Measurements from ENCODE around the gene SLC16A13.

- no peak for TF ChIP-seq EZH2phosphoT487 (IDR thresholded peaks at IDR 0.05; ENCODE audit: insufficient read depth, low read depth)
- TF ChIP-seq EZH2 (IDR thresholded peaks at IDR 0.05; ENCODE audit: insufficient read depth, poor library complexity, severe bottlenecking): no peak
Measured at GRCh38 chr17:6994118-6994598, 41.7 kb upstream of the SLC16A13 start.
